ENCODE measurements around the gene ERBB3. TPM values are rescaled to one million over a fixed set of nuclear protein-coding genes. Genes with fewer than 3 reads are reported as not detected.

Gene ERBB3
- total and polyA plus RNA-seq, 2 of the 8 experiments (the other 6 are each of a cell fraction or from before 2014, with no cell fraction given) = 33.9 to 52.4 TPM

GRCh38 chr12:56127888-56128669, 48.1 kb downstream of the ERBB3 start, which contains the start of gene ESYT1 (continued):
- TF ChIP-seq NRF1 (IDR thresholded peaks at IDR 0.05; ENCODE audit: low read depth, low read length) = no peak

Data from H1 (cell line).